HEK293 (cell line): Measurements from ENCODE around the gene ZFR2.

Experiments used
- CTCF ChIA-PET: fragments of 350-600 bp; formaldehyde crosslinking; extraction: SDS; loops from one replicate; lab custom pipeline; 2021; ENCODE audit warnings: antibody characterized with exemption; lab: Yijun Ruan, JAX
- POLR2A ChIA-PET: fragments of 300-600 bp; formaldehyde crosslinking; extraction: SDS; loops from one replicate; lab custom pipeline; 2020; ENCODE audit warnings: antibody characterized with exemption, inconsistent platforms; lab: Yijun Ruan, JAX
- H3K27ac ChIP-seq: fragments of 200-500 bp; sonication (Bioruptor generic); 2 replicates; pipeline ENCODE4 v1.5.1; 2014; ENCODE audit warnings: low read depth, low read length, control low read depth, inconsistent platforms; ENCODE audit errors: extremely low read depth
- H3K36me3 ChIP-seq, 2 experiments: fragments of 200-500 bp in 1 of 2; sonication (Bioruptor generic) in 1 of 2; 1 replicate in 1 of 2; 2 replicates in 1 of 2; pipeline ENCODE4 v1.5.1; 2014 to 2017; ENCODE audit warnings: inconsistent platforms in 2 of 2, low read length in 2 of 2; ENCODE audit not compliant: control insufficient read depth in 2 of 2, insufficient read depth in 1 of 2
- H3K4me1 ChIP-seq: fragments of 200-500 bp; sonication (Bioruptor generic); 2 replicates; pipeline ENCODE4 v1.5.1; 2014; ENCODE audit warnings: mild to moderate bottlenecking, low read length, inconsistent platforms; ENCODE audit not compliant: control insufficient read depth, insufficient read depth
- H3K4me3 ChIP-seq: 2 replicates; pipeline ENCODE4 v1.5.1; 2011; ENCODE audit warnings: low read depth, mild to moderate bottlenecking, control low read depth, low read length, moderate library complexity
- H3K9me3 ChIP-seq: fragments of 200-500 bp; sonication (Bioruptor generic); 2 replicates; pipeline ENCODE4 v1.5.1; 2014; ENCODE audit warnings: low read depth, low read length, inconsistent platforms; ENCODE audit not compliant: control insufficient read depth, insufficient read depth
- HIC1 ChIP-seq: fragments of 450-650 bp; formaldehyde crosslinking; IDR thresholded peaks from 2 replicates; pipeline ENCODE4 v1.5.1; 2016; ENCODE audit warnings: missing biosample characterization, missing genetic modification characterization
- KLF10 ChIP-seq: fragments of 450-650 bp; IDR thresholded peaks from 2 replicates; pipeline ENCODE4 v1.5.1; 2018; ENCODE audit warnings: missing biosample characterization, mild to moderate bottlenecking, missing genetic modification characterization
- REST ChIP-seq: fragments of 450-650 bp; formaldehyde crosslinking; IDR thresholded peaks from 2 replicates; pipeline ENCODE4 v1.5.1; 2016; ENCODE audit warnings: missing biosample characterization, missing genetic modification characterization
- SETDB1 ChIP-seq: IDR thresholded peaks from one replicate; pipeline ENCODE4 v1.6.1; 2017; ENCODE audit warnings: mild to moderate bottlenecking, low read length, moderate library complexity, mixed read lengths; ENCODE audit not compliant: insufficient read length
- SP2 ChIP-seq: fragments of 450-650 bp; formaldehyde crosslinking; IDR thresholded peaks from 2 replicates; pipeline ENCODE4 v1.5.1; 2016; ENCODE audit warnings: missing biosample characterization, missing genetic modification characterization
- SP3 ChIP-seq: fragments of 450-650 bp; formaldehyde crosslinking; IDR thresholded peaks from 2 replicates; pipeline ENCODE4 v1.5.1; 2016; ENCODE audit warnings: missing biosample characterization, missing genetic modification characterization
- SP7 ChIP-seq: fragments of 450-650 bp; formaldehyde crosslinking; IDR thresholded peaks from 2 replicates; pipeline ENCODE4 v1.5.1; 2016; ENCODE audit warnings: missing biosample characterization, missing genetic modification characterization
- ZBTB26 ChIP-seq: fragments of 450-650 bp; formaldehyde crosslinking; optimal IDR thresholded peaks from 2 replicates; pipeline ENCODE3; 2016; ENCODE audit warnings: missing biosample characterization, mild to moderate bottlenecking, missing genetic modification characterization
- ZNF146 ChIP-seq: fragments of 450-650 bp; formaldehyde crosslinking; IDR thresholded peaks from 2 replicates; pipeline ENCODE4 v1.5.1; 2016; ENCODE audit warnings: missing biosample characterization, missing genetic modification characterization
- ZNF18 ChIP-seq: fragments of 450-650 bp; formaldehyde crosslinking; IDR thresholded peaks from 2 replicates; pipeline ENCODE4 v1.5.1; 2016; ENCODE audit warnings: missing biosample characterization, missing genetic modification characterization
- ZNF221 ChIP-seq: fragments of 450-650 bp; formaldehyde crosslinking; IDR thresholded peaks from 2 replicates; pipeline ENCODE4 v1.5.1; 2017; ENCODE audit warnings: missing biosample characterization, missing genetic modification characterization, borderline replicate concordance
- ZNF280D ChIP-seq: fragments of 450-650 bp; formaldehyde crosslinking; IDR thresholded peaks from 2 replicates; pipeline ENCODE4 v1.5.1; 2016; ENCODE audit warnings: missing biosample characterization, missing genetic modification characterization
- ZNF449 ChIP-seq: fragments of 450-650 bp; formaldehyde crosslinking; IDR thresholded peaks from 2 replicates; pipeline ENCODE4 v1.5.1; 2017; ENCODE audit warnings: missing biosample characterization, mild to moderate bottlenecking, missing genetic modification characterization, moderate library complexity
- ZNF624 ChIP-seq: fragments of 450-650 bp; formaldehyde crosslinking; IDR thresholded peaks from 2 replicates; pipeline ENCODE4 v1.5.1; 2017; ENCODE audit warnings: missing biosample characterization, missing genetic modification characterization
- ZNF76 ChIP-seq: fragments of 450-650 bp; formaldehyde crosslinking; IDR thresholded peaks from 2 replicates; pipeline ENCODE4; 2016; ENCODE audit warnings: low read depth, missing biosample characterization, missing genetic modification characterization, borderline replicate concordance

The ZFR2 gene

GRCh38 chr19:3868770-3869456, at the start of gene ZFR2:
TSS of gene ZFR2 (minus strand) at chr19:3869038. CDS start at chr19:3869017, 21 bp downstream.
- no peak within 1 kb of the TSS for H3K27ac ChIP-seq
- ChIA-PET CTCF (interaction anchor here (0.6 kb wide), 1 partner anchor 298 kb away, joined by 3 read pairs; no protein-coding TSS in a partner anchor), POLR2A (no interaction called here)
- no peaks in the 10 kb centered on the region for H3K4me1 ChIP-seq
- no peak within 1 kb of the TSS for H3K4me3 ChIP-seq
- peak; percentile 63 for TF ChIP-seq SP2 (tag by site-specific recombination)
- no peak for TF ChIP-seq ZNF624 (tag by site-specific recombination)
- no peaks in the 10 kb centered on the region for H3K36me3 ChIP-seq
- H3K9me3 ChIP-seq, result no peaks in the 10 kb centered on the region

- ChIA-PET POLR2A (no interaction called here), CTCF (no interaction called here)
- Histone ChIP-seq H3K4me3 (no peak overlapping the region), H3K9me3 (no peaks in the 10 kb centered on the region), H3K27ac (no peak overlapping the region), H3K36me3 (no peaks in the 10 kb centered on the region), H3K4me1 (no peaks in the 10 kb centered on the region)
- no peak for TF ChIP-seq ZNF449 (tag by site-specific recombination)
- no peak for TF ChIP-seq ZNF76
- TF ChIP-seq ZNF146, result peak; percentile 97
- no peak for TF ChIP-seq ZNF18 (tag by site-specific recombination)
- no peak for TF ChIP-seq SETDB1
- no peak for TF ChIP-seq HIC1 (tag by site-specific recombination)
- no peak for TF ChIP-seq KLF10 (tag by site-specific recombination)
- no peak for TF ChIP-seq SP7 (tag by site-specific recombination)
- TF ChIP-seq ZNF221, result no peak
- TF ChIP-seq ZNF280D (tag by site-specific recombination), result 0 out of 2 replicates have a peak, but pooled peaks have one; percentile 52
Measured at GRCh38 chr19:3916033-3916432, 47.2 kb upstream of the ZFR2 start.

- Histone ChIP-seq H3K4me3 (no peak overlapping the region), H3K4me1 (no peaks in the 10 kb centered on the region), H3K36me3 (no peaks in the 10 kb centered on the region), H3K27ac (no peak overlapping the region), H3K9me3 (no peaks in the 10 kb centered on the region)
- ChIA-PET CTCF (no interaction called here), POLR2A (no interaction called here)
- TF ChIP-seq REST (tag by site-specific recombination) (no peak), ZNF449 (tag by site-specific recombination) (no peak), ZBTB26 (tag by site-specific recombination) (no peak), SP3 (tag by site-specific recombination) (0 out of 2 replicates have a peak, but pooled peaks have one; percentile 21)
Measured at GRCh38 chr19:3914199-3914598, 45.4 kb upstream of the ZFR2 start.
